Lung (tissue), 12 donors: ENCODE data around the gene LDB2. TPM values are rescaled to one million over a fixed set of nuclear protein-coding genes. Genes with fewer than 3 reads are reported as not detected.

Experiments used
- ATAC-seq: fragments of 200-7000 bp; cut with Tn5 transposase; one replicate; pipeline ENCODE4 v1.9.1; 2020; ENCODE audit warnings: moderate number of reproducible peaks; ENCODE audit not compliant: insufficient read depth, low FRiP score
- DNase-seq, 3 donors: peaks; one replicate each; pipeline ENCODE4 v3.0.0-alpha.2; 2013 to 2017
- H3K27ac ChIP-seq, 2 donors: one replicate each; pipeline ENCODE4 v1.5.1; 2013; ENCODE audit warnings: mild to moderate bottlenecking in 2 of 2, moderate library complexity in 2 of 2, control low read depth in 1 of 2, inconsistent platforms in 1 of 2, low read depth in 1 of 2, low read length in 1 of 2
- H3K27me3 ChIP-seq, 3 donors: one replicate each; pipeline ENCODE4 v1.5.1; 2013; ENCODE audit warnings: low read length in 2 of 3; ENCODE audit not compliant: control insufficient read depth in 3 of 3, insufficient read depth in 3 of 3
- H3K36me3 ChIP-seq, 4 donors: one replicate each; pipeline ENCODE4 v1.5.1; 2013; ENCODE audit warnings: low read length in 4 of 4, mild to moderate bottlenecking in 1 of 4, moderate library complexity in 1 of 4; ENCODE audit not compliant: control insufficient read depth in 4 of 4, insufficient read depth in 4 of 4
- H3K4me1 ChIP-seq, 5 donors: one replicate each; pipeline ENCODE4 v1.5.1; 2013; ENCODE audit warnings: low read length in 5 of 5, mild to moderate bottlenecking in 2 of 5, moderate library complexity in 1 of 5; ENCODE audit not compliant: control insufficient read depth in 5 of 5, insufficient read depth in 5 of 5
- H3K4me3 ChIP-seq: one replicate; pipeline ENCODE4 v1.5.1; 2013; ENCODE audit warnings: mild to moderate bottlenecking, control low read depth, moderate library complexity
- H3K9ac ChIP-seq, 2 donors: one replicate each; pipeline ENCODE4 v1.5.1; 2013; ENCODE audit warnings: low read length in 2 of 2, control low read depth in 1 of 2; ENCODE audit not compliant: insufficient read depth in 1 of 2
- H3K9me3 ChIP-seq, 4 donors: one replicate each; pipeline ENCODE4 v1.5.1; 2013; ENCODE audit warnings: low read length in 3 of 4, mild to moderate bottlenecking in 1 of 4, moderate library complexity in 1 of 4; ENCODE audit not compliant: control insufficient read depth in 4 of 4, insufficient read depth in 3 of 4
- CTCF ChIP-seq: IDR thresholded peaks from 2 replicates; pipeline ENCODE4 v1.5.1; 2012; ENCODE audit warnings: mild to moderate bottlenecking; ENCODE audit errors: control extremely low read depth, extremely low read depth
- WGBS, 2 donors: extraction: QIAGEN DNeasy Blood & Tissue Kit; methylation state at CpG; one replicate each; pipeline ENCODE4 v1.1.7; 2013; 5-methylcytosine and 5-hydroxymethylcytosine counted together
- polyA plus RNA-seq, 2 donors: library from polyadenylated mRNA; stranded (reverse); fragments of 200-250 nt; gene quantifications; one replicate each; pipeline ENCODE4 v1.2.1, GENCODE V29; 2013
- total RNA-seq, 2 donors: library from RNA; depleted of rRNA in 1 of 2; stranded (reverse); fragments of >200 nt in 1 of 2; gene quantifications; one replicate each; pipeline ENCODE4 v1.2.1, GENCODE V29; 2014 to 2021
- donor health status: control.
- donor health status: control.
- donor health status: Bipolar disorder and iron deficiency.
- donor health status: healthy.
- donor health status: DM: yes; HTN: yes; CAD: no.

LDB2 gene
- total and polyA plus RNA-seq, 4 donors: 18.1 to 147 (median 46.1) TPM

DNA sequence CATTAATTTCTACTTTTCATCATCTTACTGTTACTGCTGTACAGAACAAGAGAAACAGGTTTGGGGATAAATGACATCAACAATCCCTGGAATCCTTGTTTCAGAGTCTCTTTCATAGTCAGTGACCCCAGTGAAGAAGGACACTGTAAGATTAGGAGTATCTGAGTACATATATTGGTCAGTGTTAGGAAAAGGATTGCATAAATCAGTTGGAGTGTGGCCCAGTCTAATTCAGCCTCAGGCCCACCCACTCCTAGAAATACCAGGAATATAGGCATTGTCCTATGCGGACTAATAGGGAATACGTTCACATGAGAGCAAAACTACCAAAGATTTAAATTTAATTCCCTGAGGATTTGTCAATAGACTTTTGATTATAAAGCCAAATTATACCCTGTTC is 237.8 kb downstream of the LDB2 start:
- Histone ChIP-seq H3K4me1 (peaks cover 0 to 30% (median 0%) of the 10 kb centered on the region in 5 donors), H3K9me3 (peaks cover 0 to 2% (median 0%) of the 10 kb centered on the region in 4 donors), H3K27ac (no peak overlapping the region), H3K4me3 (no peak overlapping the region), H3K27me3 (no peaks in the 10 kb centered on the region), H3K9ac (no peak overlapping the region), H3K36me3 (no peaks in the 10 kb centered on the region)
- WGBS, 2 donors: 93 to 94% methylated on average over 2 of the region's 2 CpGs
- no peak for TF ChIP-seq CTCF
- DNase-seq (peak in 2 of 3 donors; percentile 45 to 71), ATAC-seq (no peak)

DNA sequence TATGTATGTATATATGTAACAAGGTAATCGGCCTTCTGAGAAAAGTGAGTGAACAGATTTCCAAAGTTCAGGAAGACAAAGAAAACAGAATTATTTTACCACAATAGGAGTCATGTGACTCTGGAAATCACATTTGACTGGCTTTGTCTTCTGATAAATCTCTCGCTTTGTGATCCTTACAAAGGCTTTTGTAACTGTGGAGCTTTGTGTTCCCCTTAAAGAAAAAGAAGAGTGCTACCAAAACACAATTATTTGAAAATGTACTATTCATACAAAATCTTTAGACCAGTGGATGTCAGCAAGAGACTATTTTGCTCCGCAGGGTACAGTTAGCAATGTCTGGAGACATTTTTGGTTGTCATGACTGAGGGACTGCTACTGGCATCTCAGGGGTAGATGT is 238.8 kb downstream of the LDB2 start:
- Histone ChIP-seq H3K27me3 (no peaks in the 10 kb centered on the region), H3K27ac (no peak overlapping the region), H3K36me3 (no peaks in the 10 kb centered on the region), H3K4me3 (no peak overlapping the region), H3K9ac (no peak overlapping the region), H3K4me1 (peaks cover 0 to 30% (median 0%) of the 10 kb centered on the region in 5 donors), H3K9me3 (peaks cover 0 to 1% (median 0%) of the 10 kb centered on the region in 4 donors)
- ATAC-seq (no peak), DNase-seq (no peak)
- WGBS, 2 donors: 91 to 93% methylated on average over 3 of the region's 3 CpGs
- TF ChIP-seq CTCF: no peak

- Histone ChIP-seq H3K9me3 (no peaks in the 10 kb centered on the region), H3K36me3 (no peaks in the 10 kb centered on the region), H3K4me3 (no peak overlapping the region), H3K4me1 (peaks cover 0 to 28% (median under 1%) of the 10 kb centered on the region in 5 donors), H3K27ac (no peak overlapping the region), H3K9ac (no peak overlapping the region), H3K27me3 (no peaks in the 10 kb centered on the region)
- no peak for TF ChIP-seq CTCF
- DNase-seq (peak; percentile 44 to 77 (median 61)), ATAC-seq (no peak)
- WGBS, 2 donors: 78 to 91% methylated on average over 6 of the region's 6 CpGs
Measured at GRCh38 chr4:16659079-16659478, 239.4 kb downstream of the LDB2 start.

DNA sequence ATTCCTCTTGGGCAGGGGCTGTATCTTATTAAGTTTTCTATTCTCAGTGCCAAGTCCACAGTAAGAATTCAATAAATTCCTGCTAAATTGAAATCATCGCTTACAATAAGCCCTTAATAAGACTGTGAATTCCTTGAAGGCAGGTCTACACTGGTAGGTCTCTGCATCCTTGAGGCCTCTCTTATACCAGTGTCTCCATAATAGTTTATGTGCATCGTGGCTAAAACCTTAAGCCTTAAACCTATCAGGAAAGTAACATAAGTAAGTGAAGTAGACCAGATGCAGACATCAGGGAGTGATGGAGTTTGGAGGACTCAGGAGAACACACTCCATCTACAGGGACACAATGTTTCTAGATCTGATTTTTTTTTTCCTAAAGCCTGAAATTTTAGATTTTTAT is 240.3 kb downstream of the LDB2 start:
- Histone ChIP-seq H3K27me3 (no peaks in the 10 kb centered on the region), H3K4me3 (no peak overlapping the region), H3K9me3 (no peaks in the 10 kb centered on the region), H3K27ac (no peak overlapping the region), H3K4me1 (peaks cover 0 to 28% (median 9%) of the 10 kb centered on the region in 5 donors), H3K36me3 (no peaks in the 10 kb centered on the region), H3K9ac (no peak overlapping the region)
- no peak for TF ChIP-seq CTCF
- DNase-seq (no peak), ATAC-seq (no peak)
- 93 to 94% methylated on average over 2 of the region's 2 CpGs for WGBS, 2 donors
